DND-41 (cell line): ENCODE measurements around the gene OXNAD1.

Experiments used
- ATAC-seq: fragments of 200-7000 bp; cut with Tn5 transposase; 3 replicates; pipeline ENCODE4 v1.9.1; 2021; ENCODE audit warnings: low read depth; ENCODE audit not compliant: insufficient read depth
- DNase-seq: peaks from one replicate; pipeline ENCODE4 v3.0.0-alpha.2; 2020
- H2AFZ ChIP-seq: 2 replicates; pipeline ENCODE4 v1.6.0; 2012; ENCODE audit warnings: low read depth, low read length
- H3K27ac ChIP-seq: 2 replicates; pipeline ENCODE4 v1.5.1; 2012; ENCODE audit warnings: low read length, inconsistent platforms
- H3K27me3 ChIP-seq: fragments of 200-600 bp; sonication (generic); 2 replicates; pipeline ENCODE4 v1.6.0; 2012; ENCODE audit warnings: low read length, mild to moderate bottlenecking, inconsistent platforms; ENCODE audit not compliant: insufficient read depth, poor library complexity
- H3K36me3 ChIP-seq: 2 replicates; pipeline ENCODE4 v1.5.1; 2012; ENCODE audit warnings: low read length, inconsistent platforms; ENCODE audit not compliant: insufficient read depth
- H3K4me1 ChIP-seq: 2 replicates; pipeline ENCODE4 v1.5.1; 2012; ENCODE audit warnings: mild to moderate bottlenecking, low read length; ENCODE audit not compliant: insufficient read depth
- H3K4me2 ChIP-seq: 2 replicates; pipeline ENCODE4 v1.6.0; 2012; ENCODE audit warnings: mild to moderate bottlenecking, moderate library complexity, low read length, inconsistent platforms; ENCODE audit not compliant: insufficient read depth
- H3K4me3 ChIP-seq, 2 experiments: fragments of 200-600 bp in 1 of 2; shearing (Covaris generic) in 1 of 2; 2 replicates each; pipeline ENCODE4 v1.5.1; 2012 to 2016; ENCODE audit warnings: inconsistent platforms in 2 of 2, low read length in 2 of 2, mild to moderate bottlenecking in 2 of 2, low read depth in 1 of 2, moderate library complexity in 1 of 2
- H3K79me2 ChIP-seq: 2 replicates; pipeline ENCODE4 v1.6.0; 2012; ENCODE audit warnings: low read length, inconsistent platforms; ENCODE audit not compliant: insufficient read depth
- H3K9ac ChIP-seq: 2 replicates; pipeline ENCODE4 v1.6.0; 2012; ENCODE audit warnings: low read depth, mild to moderate bottlenecking, inconsistent platforms, low read length, moderate library complexity
- H3K9me3 ChIP-seq: 2 replicates; pipeline ENCODE4 v1.5.1; 2012; ENCODE audit warnings: low read length, moderate library complexity, mild to moderate bottlenecking, inconsistent platforms; ENCODE audit not compliant: insufficient read depth, severe bottlenecking
- H4K20me1 ChIP-seq: 2 replicates; pipeline ENCODE4 v1.6.0; 2012; ENCODE audit warnings: low read length; ENCODE audit not compliant: insufficient read depth
- EZH2 ChIP-seq: IDR thresholded peaks from 3 replicates; pipeline ENCODE4 v1.6.1; 2012; ENCODE audit warnings: borderline replicate concordance, low read depth, mild to moderate bottlenecking, moderate library complexity, low read length, inconsistent platforms; ENCODE audit not compliant: severe bottlenecking
- TF ChIP-seq, protein P1 (sequence below): IDR thresholded peaks from 2 replicates; pipeline ENCODE4 v1.5.1; 2012; ENCODE audit warnings: borderline replicate concordance, low read length, moderate library complexity, mild to moderate bottlenecking; ENCODE audit not compliant: poor library complexity, severe bottlenecking; ENCODE audit errors: extremely low read depth

Gene OXNAD1

DNA sequence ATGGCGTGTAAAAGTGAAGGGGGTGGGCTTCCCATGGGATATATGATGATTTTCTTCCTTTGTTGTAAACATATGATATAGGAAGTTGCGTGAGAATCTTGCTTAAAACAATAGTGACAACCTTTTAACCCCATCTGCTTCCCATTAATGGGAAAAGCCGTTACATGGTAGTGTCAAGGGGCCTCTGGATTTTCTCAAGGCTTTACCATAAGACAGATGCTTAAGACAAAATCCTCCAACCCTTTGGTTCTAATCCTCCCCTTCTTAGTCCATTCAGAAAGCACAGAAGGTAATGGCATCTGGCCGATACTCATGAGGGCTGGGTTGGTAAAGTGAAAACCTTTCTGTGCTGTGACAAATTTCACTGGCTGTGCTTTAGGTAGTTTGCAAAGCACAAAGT, 25.2 kb upstream of the OXNAD1 start:
- no peak overlapping the region for H3K9ac ChIP-seq
- no peak overlapping the region for H3K4me2 ChIP-seq
- ATAC-seq (no peak), DNase-seq (no peak)
- no peak overlapping the region for H2AFZ ChIP-seq
- H3K27me3 ChIP-seq: no peaks in the 10 kb centered on the region
- no peaks in the 10 kb centered on the region for H3K9me3 ChIP-seq
- H3K4me3 ChIP-seq: no peak overlapping the region
- H4K20me1 ChIP-seq: no peaks in the 10 kb centered on the region
- no peaks in the 10 kb centered on the region for H3K79me2 ChIP-seq
- no peaks in the 10 kb centered on the region for H3K36me3 ChIP-seq
- H3K4me1 ChIP-seq: no peaks in the 10 kb centered on the region
- no peak overlapping the region for H3K27ac ChIP-seq
- TF ChIP-seq, protein P1, sequence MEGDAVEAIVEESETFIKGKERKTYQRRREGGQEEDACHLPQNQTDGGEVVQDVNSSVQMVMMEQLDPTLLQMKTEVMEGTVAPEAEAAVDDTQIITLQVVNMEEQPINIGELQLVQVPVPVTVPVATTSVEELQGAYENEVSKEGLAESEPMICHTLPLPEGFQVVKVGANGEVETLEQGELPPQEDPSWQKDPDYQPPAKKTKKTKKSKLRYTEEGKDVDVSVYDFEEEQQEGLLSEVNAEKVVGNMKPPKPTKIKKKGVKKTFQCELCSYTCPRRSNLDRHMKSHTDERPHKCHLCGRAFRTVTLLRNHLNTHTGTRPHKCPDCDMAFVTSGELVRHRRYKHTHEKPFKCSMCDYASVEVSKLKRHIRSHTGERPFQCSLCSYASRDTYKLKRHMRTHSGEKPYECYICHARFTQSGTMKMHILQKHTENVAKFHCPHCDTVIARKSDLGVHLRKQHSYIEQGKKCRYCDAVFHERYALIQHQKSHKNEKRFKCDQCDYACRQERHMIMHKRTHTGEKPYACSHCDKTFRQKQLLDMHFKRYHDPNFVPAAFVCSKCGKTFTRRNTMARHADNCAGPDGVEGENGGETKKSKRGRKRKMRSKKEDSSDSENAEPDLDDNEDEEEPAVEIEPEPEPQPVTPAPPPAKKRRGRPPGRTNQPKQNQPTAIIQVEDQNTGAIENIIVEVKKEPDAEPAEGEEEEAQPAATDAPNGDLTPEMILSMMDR: no peak
- no peak for TF ChIP-seq EZH2

DNA sequence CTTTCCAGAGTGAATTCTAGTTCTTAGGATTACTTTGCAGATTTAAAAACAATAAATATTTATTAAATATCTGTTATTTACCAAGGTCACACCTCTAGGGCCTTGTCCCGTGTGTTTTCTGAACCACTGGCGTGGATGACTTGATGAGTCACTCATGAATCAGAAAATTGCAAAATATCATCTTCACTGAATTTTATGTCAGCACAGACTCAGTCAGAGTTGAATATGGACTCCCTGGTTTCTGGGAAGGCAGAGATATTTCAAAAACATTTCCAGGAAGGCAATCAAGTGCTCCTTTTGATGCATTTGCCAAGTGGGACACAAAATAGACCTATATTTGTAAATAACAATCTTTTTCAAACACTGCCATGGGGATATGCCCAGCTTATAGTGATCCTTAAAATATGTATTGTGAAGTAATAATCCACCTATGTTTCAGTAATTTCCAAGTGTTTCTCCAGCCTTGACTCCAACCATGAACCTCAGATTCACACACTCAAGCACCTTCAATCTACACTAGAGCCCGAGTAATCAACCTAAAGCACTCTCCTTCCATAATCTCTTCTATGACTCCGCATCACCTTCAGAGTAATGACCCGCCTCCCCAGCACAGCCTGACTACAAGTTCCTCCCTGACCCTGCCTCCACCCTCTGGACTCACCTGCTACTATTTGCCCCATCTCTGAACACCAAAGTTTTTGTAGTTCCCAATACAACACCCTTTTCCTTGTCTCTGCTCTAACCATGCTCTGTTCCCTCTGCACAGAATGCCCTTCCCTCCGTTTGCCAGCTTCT, 24.6 kb upstream of the OXNAD1 start:
- Histone ChIP-seq H3K9ac (no peak overlapping the region), H3K27ac (no peak overlapping the region), H3K27me3 (no peaks in the 10 kb centered on the region), H3K4me3 (no peak overlapping the region), H3K4me1 (no peaks in the 10 kb centered on the region), H3K79me2 (no peaks in the 10 kb centered on the region), H3K36me3 (no peaks in the 10 kb centered on the region), H3K4me2 (no peak overlapping the region), H3K9me3 (no peaks in the 10 kb centered on the region), H2AFZ (no peak overlapping the region), H4K20me1 (no peaks in the 10 kb centered on the region)
- TF ChIP-seq EZH2: no peak
- TF ChIP-seq, protein P1: no peak
- DNase-seq (no peak), ATAC-seq (no peak)

DNA sequence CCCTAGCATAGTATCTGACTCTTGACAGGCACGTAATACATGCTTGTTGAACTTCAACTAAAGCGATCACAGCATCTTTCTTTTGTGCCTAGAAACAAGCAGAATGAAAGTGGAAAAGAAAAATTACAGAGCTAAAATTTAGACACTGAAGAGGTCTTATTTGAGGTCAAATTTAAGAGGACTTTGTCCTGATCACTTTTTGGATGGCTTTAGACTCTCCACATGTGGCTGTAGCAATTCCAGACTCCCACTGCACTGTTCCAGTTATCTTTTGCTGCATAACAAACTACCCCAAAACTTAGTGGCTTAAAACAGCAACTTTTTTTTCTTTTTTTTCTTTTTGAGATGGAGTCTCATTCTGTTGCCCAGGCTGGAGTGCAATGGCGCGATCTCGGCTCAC, 23.8 kb upstream of the OXNAD1 start:
- no peak for TF ChIP-seq EZH2
- TF ChIP-seq, protein P1: no peak
- H3K4me1 ChIP-seq: no peaks in the 10 kb centered on the region
- no peak overlapping the region for H3K4me2 ChIP-seq
- ATAC-seq (no peak), DNase-seq (no peak)
- no peaks in the 10 kb centered on the region for H3K79me2 ChIP-seq
- no peaks in the 10 kb centered on the region for H4K20me1 ChIP-seq
- H3K27ac ChIP-seq: no peak overlapping the region
- no peak overlapping the region for H3K9ac ChIP-seq
- no peaks in the 10 kb centered on the region for H3K9me3 ChIP-seq
- no peak overlapping the region for H2AFZ ChIP-seq
- H3K4me3 ChIP-seq: no peak overlapping the region
- H3K27me3 ChIP-seq: no peaks in the 10 kb centered on the region
- no peaks in the 10 kb centered on the region for H3K36me3 ChIP-seq
